KMS-11 (cell line): ENCODE measurements around the gene STAT5A.
A peak's percentile ranks its signal among the peaks of the same experiment; 100 is the strongest.
"Not testable (repeated sequence)": the region's sequence is repeated elsewhere in the genome, so short reads cannot be mapped to it uniquely, and the experiment has no call there.

Experiments used
- H2AFZ ChIP-seq: fragments of 200-600 bp; sonication (generic); 2 replicates; pipeline ENCODE4 v1.6.1; 2016; ENCODE audit warnings: antibody characterized with exemption, mixed run types, low read depth
- H3K27ac ChIP-seq: fragments of 200-600 bp; sonication (generic); 2 replicates; pipeline ENCODE4 v1.6.1; 2016; ENCODE audit warnings: mild to moderate bottlenecking, mixed run types
- H3K27me3 ChIP-seq: fragments of 200-600 bp; sonication (generic); 2 replicates; pipeline ENCODE4 v1.6.1; 2017; ENCODE audit warnings: mild to moderate bottlenecking, low read depth, mixed run types, moderate library complexity; ENCODE audit not compliant: insufficient read depth
- H3K36me3 ChIP-seq: fragments of 200-600 bp; sonication (generic); 2 replicates; pipeline ENCODE4 v1.6.1; 2017; ENCODE audit warnings: mild to moderate bottlenecking, mixed run types; ENCODE audit not compliant: insufficient read depth
- H3K4me1 ChIP-seq: fragments of 200-600 bp; sonication (generic); 2 replicates; pipeline ENCODE4 v1.6.1; 2016; ENCODE audit warnings: mild to moderate bottlenecking, low read depth, mixed run types; ENCODE audit not compliant: poor library complexity, severe bottlenecking
- H3K4me2 ChIP-seq: fragments of 200-600 bp; sonication (generic); 2 replicates; pipeline ENCODE4 v1.7.0; 2016; ENCODE audit warnings: mild to moderate bottlenecking, mixed run types
- H3K4me3 ChIP-seq: fragments of 200-600 bp; sonication (generic); IDR thresholded peaks from 2 replicates; pipeline ENCODE4 v1.6.1; 2017; ENCODE audit warnings: low read depth, low read length, mixed read lengths; ENCODE audit not compliant: insufficient read depth
- H3K79me2 ChIP-seq: fragments of 200-600 bp; sonication (generic); 2 replicates; pipeline ENCODE4 v1.6.1; 2016; ENCODE audit warnings: low read depth, mixed run types; ENCODE audit not compliant: insufficient read depth
- H3K9ac ChIP-seq: fragments of 200-600 bp; sonication (generic); 2 replicates; pipeline ENCODE4 v1.6.1; 2016; ENCODE audit warnings: mild to moderate bottlenecking, mixed run types
- H4K20me1 ChIP-seq: fragments of 200-600 bp; sonication (generic); 2 replicates; pipeline ENCODE4 v1.6.1; 2016; ENCODE audit warnings: mild to moderate bottlenecking, mixed run types; ENCODE audit not compliant: insufficient read depth
- CTCF ChIP-seq: fragments of 200-600 bp; sonication (generic); conservative IDR thresholded peaks from 2 replicates; pipeline ENCODE4 v1.6.1; 2017; ENCODE audit warnings: low read depth, mild to moderate bottlenecking, antibody characterized with exemption, low read length, moderate library complexity, mixed read lengths

STAT5A gene

GRCh38 chr17:42317266-42317845, 29.1 kb downstream of the STAT5A start:
- Histone ChIP-seq H3K27ac (no peak overlapping the region), H3K4me1 (peaks cover 11% of the 10 kb centered on the region), H3K4me2 (no peak overlapping the region), H3K79me2 (no peaks in the 10 kb centered on the region), H3K4me3 (no peak overlapping the region), H3K9ac (no peak overlapping the region), H3K36me3 (no peaks in the 10 kb centered on the region), H4K20me1 (no peaks in the 10 kb centered on the region), H3K27me3 (no peaks in the 10 kb centered on the region), H2AFZ (no peak overlapping the region)
- TF ChIP-seq CTCF: no peak

- H3K27ac ChIP-seq, H3K4me2 ChIP-seq, H3K79me2 ChIP-seq: not testable (repeated sequence)
Observed at GRCh38 chr17:42317967-42318366, 29.7 kb downstream of the STAT5A start.

GRCh38 chr17:42321555-42321954, 33.3 kb downstream of the STAT5A start:
- Histone ChIP-seq H3K4me2 (no peak overlapping the region), H3K79me2 (no peaks in the 10 kb centered on the region), H3K9ac (no peak overlapping the region), H3K4me3 (no peak overlapping the region), H3K4me1 (peaks cover 9% of the 10 kb centered on the region), H3K27me3 (no peaks in the 10 kb centered on the region), H3K36me3 (no peaks in the 10 kb centered on the region), H4K20me1 (no peaks in the 10 kb centered on the region), H2AFZ (no peak overlapping the region), H3K27ac (no peak overlapping the region)
- TF ChIP-seq CTCF: no peak

More at GRCh38 chr17:42317967-42318366, 29.7 kb downstream of the STAT5A start:
- not testable (repeated sequence) for H3K36me3 ChIP-seq, H3K4me3 ChIP-seq, H3K27me3 ChIP-seq, H2AFZ ChIP-seq, H3K9ac ChIP-seq, H4K20me1 ChIP-seq
- peaks cover 13% of the 10 kb centered on the region for H3K4me1 ChIP-seq

- TF ChIP-seq CTCF: peak; percentile 99
- Histone ChIP-seq H3K4me3 (no peak overlapping the region), H3K79me2 (no peaks in the 10 kb centered on the region), H2AFZ (no peak overlapping the region), H4K20me1 (no peaks in the 10 kb centered on the region), H3K36me3 (no peaks in the 10 kb centered on the region), H3K4me2 (peak overlapping the region; percentile 33; the same call in 1 of the 2 replicates), H3K9ac (no peak overlapping the region), H3K27me3 (no peaks in the 10 kb centered on the region), H3K27ac (no peak overlapping the region), H3K4me1 (peaks cover 9% of the 10 kb centered on the region)
Observed at GRCh38 chr17:42322382-42323267, 34.3 kb downstream of the STAT5A start.
